Left lung (tissue), 10 donors: ENCODE results near the gene KRT4. TPM values are rescaled to one million over a fixed set of nuclear protein-coding genes. Genes with fewer than 3 reads are reported as not detected.

Experiments used
- ATAC-seq: fragments of 200-7000 bp; cut with Tn5 transposase; one replicate; pipeline ENCODE4 v1.9.1; 2020; ENCODE audit warnings: moderate library complexity
- DNase-seq, 4 donors: peaks; one replicate each; pipeline ENCODE4 v3.0.0-alpha.2; 2013 to 2020
- H3K27ac ChIP-seq, 2 donors: fragments of 200-600 bp; sonication (generic) in 1 of 2; one replicate each; pipeline versions ENCODE4 v1.5.0 to v1.8.0; 2020 to 2021
- H3K27me3 ChIP-seq, 2 donors: fragments of 200-600 bp; sonication (generic) in 1 of 2; one replicate each; pipeline versions ENCODE4 v1.5.0 to v1.8.0; 2020 to 2021
- H3K36me3 ChIP-seq, 2 donors: fragments of 200-600 bp; sonication (generic) in 1 of 2; one replicate each; pipeline versions ENCODE4 v1.5.0 to v1.8.0; 2020 to 2021
- H3K4me1 ChIP-seq, 2 donors: fragments of 200-600 bp; one replicate each; pipeline ENCODE4 v1.8.0; 2021
- H3K4me3 ChIP-seq, 2 donors: fragments of 200-600 bp; sonication (generic) in 1 of 2; one replicate each; pipeline versions ENCODE4 v1.5.0 to v1.8.0; 2020 to 2021; ENCODE audit warnings: mild to moderate bottlenecking in 1 of 2
- H3K9me3 ChIP-seq, 2 donors: fragments of 200-600 bp; sonication (generic) in 1 of 2; one replicate each; pipeline versions ENCODE4 v1.5.0 to v1.8.0; 2020 to 2021
- CTCF ChIP-seq, 2 donors: fragments of 200-600 bp; sonication (generic) in 1 of 2; IDR thresholded peaks; one replicate each; pipeline versions ENCODE4 v1.5.0 to v1.8.0; 2021; ENCODE audit warnings: antibody characterized with exemption in 2 of 2
- intact Hi-C, 2 donors: fragments of 100-400 bp; cut with DNase I; formaldehyde crosslinking; loops; one replicate each; pipeline versions ENCODE4 v1.11.2 to v1.14.2; 2022
- polyA plus RNA-seq, 6 donors: library from polyadenylated mRNA; unstranded; fragments of 120-200 nt; gene quantifications; one replicate each; pipeline ENCODE4 v1.2.1, GENCODE V29; 2013; ENCODE audit not compliant: insufficient read length in 6 of 6
- total RNA-seq, 2 donors: library from RNA; stranded (reverse); fragmentation: NEBNext Ultra II Directional; extraction: Animal tissue kit (Norgen Biotek cat#: 25700); gene quantifications; one replicate each; pipeline ENCODE4 v1.2.1, GENCODE V29; 2021
- donor health status: DM: no; HTN: yes; CAD: no.
- donor health status: DM: no; HTN: no; CAD: no.

KRT4 gene
- total and polyA plus RNA-seq, 8 donors: 0.47 to 9.4 (median 2.6) TPM

- Histone ChIP-seq H3K4me3 (no peak overlapping the region), H3K36me3 (no peaks in the 10 kb centered on the region), H3K27ac (no peak overlapping the region), H3K27me3 (peaks cover 6 to 85% of the 10 kb centered on the region in 2 donors), H3K9me3 (no peaks in the 10 kb centered on the region), H3K4me1 (peaks cover 12 to 16% of the 10 kb centered on the region in 2 donors)
- peak in 1 of 4 donors; percentile 16 for DNase-seq
- ATAC-seq: no peak
- intact Hi-C loops: no loop called here
- no peak for TF ChIP-seq CTCF (IDR thresholded peaks at IDR 0.05)
These were observed 2.0 kb upstream of the KRT4 start for GRCh38 chr12:52815676-52816588.

DNA sequence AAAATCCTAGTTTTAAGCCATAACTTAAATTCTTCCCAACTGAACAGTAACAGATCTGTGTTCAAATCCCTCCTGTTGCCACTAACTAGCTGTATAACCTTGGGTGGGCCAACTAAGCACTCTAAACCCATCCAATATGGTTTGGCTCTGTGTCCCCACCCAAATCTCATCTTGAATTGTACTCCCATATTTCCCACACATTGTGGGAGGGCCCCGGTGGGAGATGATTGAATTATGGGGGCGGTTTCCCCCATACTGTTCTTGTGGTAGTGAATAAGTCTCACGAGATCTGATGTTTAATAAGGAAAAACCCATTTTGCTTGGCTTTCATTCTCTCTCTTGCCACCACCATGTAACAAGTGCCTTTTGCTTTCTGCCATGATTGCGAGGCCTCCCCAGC, 1.2 kb upstream of the KRT4 start:
- intact Hi-C loops: no loop called here
- Histone ChIP-seq H3K36me3 (no peaks in the 10 kb centered on the region), H3K9me3 (no peaks in the 10 kb centered on the region), H3K27me3 (peaks cover 6 to 85% of the 10 kb centered on the region in 2 donors), H3K27ac (no peak overlapping the region), H3K4me1 (peaks cover 12 to 16% of the 10 kb centered on the region in 2 donors), H3K4me3 (no peak overlapping the region)
- DNase-seq: no peak
- ATAC-seq: no peak
- no peak for TF ChIP-seq CTCF (IDR thresholded peaks at IDR 0.05)

DNA sequence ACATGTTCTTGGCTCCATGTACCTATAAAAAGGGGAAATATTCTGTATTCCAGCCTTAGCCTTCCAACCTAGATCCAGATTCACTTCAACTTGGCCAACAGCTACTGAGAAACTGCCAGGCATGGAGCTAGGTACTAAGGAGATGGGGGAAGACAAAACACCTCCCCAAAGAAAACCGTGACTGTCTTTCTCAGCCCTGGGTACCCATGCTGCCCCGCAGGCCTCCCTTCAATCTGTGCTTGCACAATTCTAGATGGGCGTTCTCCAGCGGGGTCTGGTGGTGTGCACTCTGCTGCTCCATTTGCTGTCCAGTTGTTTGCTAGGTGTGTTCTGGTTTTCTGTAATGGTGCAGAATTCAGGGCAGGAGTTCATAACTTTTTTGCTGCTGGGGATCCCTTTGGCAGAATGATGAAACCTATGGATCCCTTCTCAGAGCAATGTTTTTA, 817 bp upstream of the KRT4 start:
- DNase-seq: no peak
- Histone ChIP-seq H3K36me3 (no peaks in the 10 kb centered on the region), H3K9me3 (no peaks in the 10 kb centered on the region), H3K4me3 (no peak overlapping the region), H3K27me3 (peaks cover 6 to 85% of the 10 kb centered on the region in 2 donors), H3K27ac (no peak overlapping the region), H3K4me1 (peaks cover 12 to 16% of the 10 kb centered on the region in 2 donors)
- no peak for ATAC-seq
- TF ChIP-seq CTCF (IDR thresholded peaks at IDR 0.05): no peak
- intact Hi-C loops: no loop called here

GRCh38 chr12:52813203-52813819, 605 bp downstream of the KRT4 start:
- peaks cover 12 to 16% of the 10 kb centered on the region in 2 donors for H3K4me1 ChIP-seq
- H3K27me3 ChIP-seq: peaks cover 6 to 84% of the 10 kb centered on the region in 2 donors
- H3K36me3 ChIP-seq: no peaks in the 10 kb centered on the region
- no peak for ATAC-seq
- H3K4me3 ChIP-seq: no peak overlapping the region
- H3K9me3 ChIP-seq: no peaks in the 10 kb centered on the region
- no peak overlapping the region for H3K27ac ChIP-seq
- TF ChIP-seq CTCF (IDR thresholded peaks at IDR 0.05): no peak
- DNase-seq: no peak
- intact Hi-C loops: no loop called here

GRCh38 chr12:52812749-52813148, 1.2 kb downstream of the KRT4 start:
- H3K36me3 ChIP-seq: no peaks in the 10 kb centered on the region
- intact Hi-C loops: no loop called here
- H3K27ac ChIP-seq: no peak overlapping the region
- H3K4me1 ChIP-seq: peaks cover 12 to 16% of the 10 kb centered on the region in 2 donors
- H3K9me3 ChIP-seq: no peaks in the 10 kb centered on the region
- H3K4me3 ChIP-seq: no peak overlapping the region
- ATAC-seq (no peak), DNase-seq (no peak)
- no peak for TF ChIP-seq CTCF (IDR thresholded peaks at IDR 0.05)
- peaks cover 6 to 84% of the 10 kb centered on the region in 2 donors for H3K27me3 ChIP-seq
